Measurements from ENCODE around the gene KLRK1. TPM values are rescaled to one million over a fixed set of nuclear protein-coding genes. Genes with fewer than 3 reads are reported as not detected.
"Not testable (repeated sequence)": the region's sequence is repeated elsewhere in the genome, so short reads cannot be mapped to it uniquely, and the experiment has no call there.

KLRK1 gene
- 1 to 10 TPM in 1 of 2 donors, under 1 TPM in 1; 0.78 to 2.0 TPM for total RNA-seq
- 0 reads per million in 2 donors for total RNA-seq

DNA sequence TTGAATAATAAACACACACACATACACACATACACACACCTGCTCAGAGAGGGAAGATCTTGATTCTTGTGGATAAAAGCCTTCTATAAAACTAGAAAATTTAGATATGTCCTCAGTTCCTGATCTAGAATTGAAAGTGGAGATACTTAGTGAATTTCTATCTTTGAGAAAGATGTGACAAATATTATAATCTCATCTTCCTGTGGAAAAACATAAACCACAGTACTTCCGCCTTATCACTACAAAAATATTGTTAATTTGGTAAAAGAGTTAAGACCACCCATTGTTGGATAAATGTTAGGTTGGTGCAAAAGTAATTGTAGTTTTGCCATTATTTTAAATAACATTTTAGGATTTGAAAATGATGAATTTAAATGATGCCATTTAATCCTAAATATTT, at the start of gene KLRK1:
TSS of gene KLRK1 (minus strand) at position 138 of the 400 bp plus-strand sequence. CDS start 1,231 bp downstream, outside the sequence.
- Mint-ChIP-seq H3K27me3 (peaks cover 45% of the 10 kb centered on the region), H3K4me1 (peaks cover 5% of the 10 kb centered on the region), H3K27ac (no peak within 1 kb of the TSS), H3K4me3 (no peak within 1 kb of the TSS), H3K36me3 (ENCODE audit: low read depth) (no peaks in the 10 kb centered on the region)
- no peak for ATAC-seq
- DNase-seq, result no peak
- H3K9me3 ChIP-seq (ENCODE audit: control insufficient read depth, low read length, poor library complexity, severe bottlenecking), result no peaks in the 10 kb centered on the region

GRCh38 chr12:10437601-10438000, 47.8 kb upstream of the KLRK1 start:
- H3K9me3 ChIP-seq (ENCODE audit: control insufficient read depth, low read length, poor library complexity, severe bottlenecking); H3K36me3 Mint-ChIP-seq (ENCODE audit: low read depth); H3K27ac Mint-ChIP-seq; H3K4me3 Mint-ChIP-seq; DNase-seq; H3K4me1 Mint-ChIP-seq; H3K27me3 Mint-ChIP-seq; ATAC-seq: not testable (repeated sequence)

GRCh38 chr12:10435816-10436215, 46.0 kb upstream of the KLRK1 start, which contains the start of gene KLRC2:
KLRC2 (minus strand) TSS chr12:10436010; CDS start chr12:10435986, 24 bp downstream.
- not testable (repeated sequence) for H3K4me3 Mint-ChIP-seq; H3K27me3 Mint-ChIP-seq; H3K27ac Mint-ChIP-seq; H3K9me3 ChIP-seq (ENCODE audit: control insufficient read depth, low read length, poor library complexity, severe bottlenecking); ATAC-seq; H3K4me1 Mint-ChIP-seq; H3K36me3 Mint-ChIP-seq (ENCODE audit: low read depth); DNase-seq

GRCh38 chr12:10430623-10431022, 40.8 kb upstream of the KLRK1 start:
- not testable (repeated sequence) for ATAC-seq; H3K27ac Mint-ChIP-seq; H3K27me3 Mint-ChIP-seq; H3K4me1 Mint-ChIP-seq; H3K9me3 ChIP-seq (ENCODE audit: control insufficient read depth, low read length, poor library complexity, severe bottlenecking); H3K36me3 Mint-ChIP-seq (ENCODE audit: low read depth); DNase-seq; H3K4me3 Mint-ChIP-seq

DNA sequence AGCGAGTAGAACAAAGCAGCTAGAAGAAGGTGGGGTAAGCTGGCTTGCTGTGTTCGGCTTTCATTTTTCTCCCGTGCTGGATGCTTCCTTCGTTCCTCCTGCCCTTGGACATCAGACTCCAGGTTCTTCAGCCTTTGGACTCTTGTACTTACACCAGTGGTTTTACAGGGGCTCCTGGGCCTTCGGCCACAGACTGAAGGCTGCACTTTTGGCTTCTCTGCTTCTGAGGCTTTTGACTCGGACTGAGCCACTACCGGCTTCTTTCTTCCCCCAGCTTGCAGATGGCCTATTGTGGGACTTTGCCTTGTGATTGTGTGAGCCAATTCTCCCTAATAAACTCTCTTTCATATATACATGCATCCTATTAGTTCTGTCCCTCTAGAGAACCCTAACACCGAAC, 36.1 kb upstream of the KLRK1 start:
- not testable (repeated sequence) for DNase-seq; H3K36me3 Mint-ChIP-seq (ENCODE audit: low read depth); H3K4me3 Mint-ChIP-seq; ATAC-seq; H3K27me3 Mint-ChIP-seq; H3K27ac Mint-ChIP-seq; H3K4me1 Mint-ChIP-seq; H3K9me3 ChIP-seq (ENCODE audit: control insufficient read depth, low read length, poor library complexity, severe bottlenecking)

GRCh38 chr12:10424260-10424899, 34.5 kb upstream of the KLRK1 start:
- H3K4me3 Mint-ChIP-seq; H3K27ac Mint-ChIP-seq; H3K9me3 ChIP-seq (ENCODE audit: control insufficient read depth, low read length, poor library complexity, severe bottlenecking); H3K4me1 Mint-ChIP-seq; ATAC-seq; H3K36me3 Mint-ChIP-seq (ENCODE audit: low read depth); H3K27me3 Mint-ChIP-seq; DNase-seq: not testable (repeated sequence)

GRCh38 chr12:10422159-10422558, 32.3 kb upstream of the KLRK1 start:
- H3K4me1 Mint-ChIP-seq; H3K27me3 Mint-ChIP-seq; H3K36me3 Mint-ChIP-seq (ENCODE audit: low read depth); H3K9me3 ChIP-seq (ENCODE audit: control insufficient read depth, low read length, poor library complexity, severe bottlenecking); ATAC-seq; DNase-seq; H3K4me3 Mint-ChIP-seq; H3K27ac Mint-ChIP-seq: not testable (repeated sequence)

- H3K9me3 ChIP-seq (ENCODE audit: control insufficient read depth, low read length, poor library complexity, severe bottlenecking); H3K36me3 Mint-ChIP-seq (ENCODE audit: low read depth); H3K27ac Mint-ChIP-seq; H3K4me3 Mint-ChIP-seq; ATAC-seq; H3K27me3 Mint-ChIP-seq; H3K4me1 Mint-ChIP-seq; DNase-seq: not testable (repeated sequence)
Measured at GRCh38 chr12:10420334-10420733, 30.5 kb upstream of the KLRK1 start, which contains the start of gene KLRC3. KLRC3 (minus strand) TSS chr12:10420595; CDS start chr12:10420550, 45 bp downstream.

DNA sequence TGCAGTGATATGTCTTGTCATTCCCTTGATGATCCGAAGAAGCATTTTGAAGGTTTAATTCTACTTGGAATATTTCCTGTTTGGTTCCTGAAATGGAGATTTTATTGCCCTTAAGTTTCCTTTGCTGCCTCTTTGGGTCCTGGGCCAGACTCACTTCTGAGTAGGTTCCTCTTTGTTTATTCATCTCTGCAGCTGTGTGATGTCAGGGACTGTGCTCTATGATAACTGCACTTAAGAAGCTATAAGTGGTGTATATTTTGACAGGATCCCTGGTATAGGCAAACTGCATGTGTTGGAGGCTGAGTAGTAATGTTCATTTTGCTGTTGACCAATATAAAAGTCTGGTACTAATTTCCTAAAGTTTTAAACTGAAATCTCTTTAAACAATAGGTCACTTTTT, 19.6 kb upstream of the KLRK1 start, which contains the start of gene KLRC4:
TSS of gene KLRC4 (minus strand) at position 366 of the 400 bp plus-strand sequence. CDS start at position 184, 182 bp downstream.
- Mint-ChIP-seq H3K4me1 (peaks cover 4% of the 10 kb centered on the region), H3K27me3 (peaks cover 16% of the 10 kb centered on the region), H3K4me3 (no peak within 1 kb of the TSS), H3K36me3 (ENCODE audit: low read depth) (no peaks in the 10 kb centered on the region), H3K27ac (no peak within 1 kb of the TSS)
- H3K9me3 ChIP-seq (ENCODE audit: control insufficient read depth, low read length, poor library complexity, severe bottlenecking), result no peaks in the 10 kb centered on the region
- DNase-seq (no peak), ATAC-seq (no peak)

DNA sequence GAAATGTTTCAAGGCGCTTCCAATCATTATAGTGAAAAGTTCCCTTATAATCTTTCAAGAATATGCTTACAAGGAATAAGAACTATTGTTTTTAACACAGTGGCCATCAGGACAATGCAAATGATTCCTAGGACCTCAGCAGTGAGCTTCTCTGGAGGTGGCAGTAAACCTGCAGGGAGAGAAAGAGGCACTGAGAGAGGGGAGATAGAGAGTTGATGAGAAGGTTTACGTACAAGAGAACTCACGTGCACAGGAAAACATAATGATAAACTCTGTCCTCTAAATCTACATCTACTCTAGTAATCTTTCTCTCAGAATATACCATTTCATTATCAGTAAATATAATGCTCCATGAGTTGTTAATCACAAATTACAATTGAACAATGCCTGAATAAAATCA, 19.0 kb upstream of the KLRK1 start:
- Mint-ChIP-seq H3K4me3 (no peak overlapping the region), H3K36me3 (ENCODE audit: low read depth) (no peaks in the 10 kb centered on the region), H3K27me3 (peaks cover 16% of the 10 kb centered on the region), H3K27ac (no peak overlapping the region), H3K4me1 (peaks cover 4% of the 10 kb centered on the region)
- no peak for DNase-seq
- no peak for ATAC-seq
- H3K9me3 ChIP-seq (ENCODE audit: control insufficient read depth, low read length, poor library complexity, severe bottlenecking), result no peaks in the 10 kb centered on the region

DNA sequence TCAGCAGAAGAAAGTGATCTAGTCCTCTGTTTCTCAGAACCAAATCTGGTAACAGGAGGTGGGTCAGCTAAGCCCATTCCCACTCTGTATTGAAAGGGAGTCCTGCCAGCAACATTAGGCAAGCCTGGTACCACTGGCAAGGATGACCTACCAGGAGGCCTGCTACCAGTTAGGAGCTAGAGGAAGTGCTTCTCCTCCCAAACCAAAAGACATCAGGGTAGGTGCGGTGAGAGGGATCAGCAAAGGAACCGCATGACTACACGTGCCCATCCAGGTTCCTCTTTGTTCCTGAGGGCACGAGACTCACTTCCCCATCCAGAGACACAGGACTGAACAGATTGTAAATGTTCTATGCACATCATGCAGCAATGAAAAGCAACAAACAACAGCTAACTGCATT, 16.9 kb upstream of the KLRK1 start:
- ATAC-seq (no peak), DNase-seq (no peak)
- Mint-ChIP-seq H3K36me3 (ENCODE audit: low read depth) (no peaks in the 10 kb centered on the region), H3K27me3 (peaks cover 16% of the 10 kb centered on the region), H3K27ac (no peak overlapping the region), H3K4me1 (peaks cover 4% of the 10 kb centered on the region), H3K4me3 (no peak overlapping the region)
- no peaks in the 10 kb centered on the region for H3K9me3 ChIP-seq (ENCODE audit: control insufficient read depth, low read length, poor library complexity, severe bottlenecking)

DNA sequence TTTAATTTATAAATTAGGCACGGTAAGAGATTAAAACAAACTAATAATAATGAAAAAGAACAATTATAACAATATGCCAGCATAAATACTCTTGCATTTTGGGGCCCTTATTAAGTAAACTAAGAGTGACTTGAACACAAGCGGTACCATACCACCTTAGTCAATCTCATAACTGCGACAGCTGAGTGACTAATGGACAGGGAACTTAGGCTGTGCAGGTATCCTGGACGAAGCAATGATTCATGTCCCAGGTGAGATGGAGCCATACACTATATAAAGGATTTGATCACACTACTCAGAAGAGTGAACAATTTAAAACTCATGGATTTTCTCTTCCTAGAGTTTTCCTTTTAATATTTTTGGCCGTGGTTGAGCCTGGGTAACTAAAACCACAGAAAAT, 15.5 kb upstream of the KLRK1 start:
- H3K9me3 ChIP-seq (ENCODE audit: control insufficient read depth, low read length, poor library complexity, severe bottlenecking), result no peaks in the 10 kb centered on the region
- H3K4me1 Mint-ChIP-seq, result peaks cover 4% of the 10 kb centered on the region
- no peaks in the 10 kb centered on the region for H3K36me3 Mint-ChIP-seq (ENCODE audit: low read depth)
- H3K4me3 Mint-ChIP-seq, result no peak overlapping the region
- no peak overlapping the region for H3K27ac Mint-ChIP-seq
- DNase-seq (no peak), ATAC-seq (no peak)
- peaks cover 23% of the 10 kb centered on the region for H3K27me3 Mint-ChIP-seq

DNA sequence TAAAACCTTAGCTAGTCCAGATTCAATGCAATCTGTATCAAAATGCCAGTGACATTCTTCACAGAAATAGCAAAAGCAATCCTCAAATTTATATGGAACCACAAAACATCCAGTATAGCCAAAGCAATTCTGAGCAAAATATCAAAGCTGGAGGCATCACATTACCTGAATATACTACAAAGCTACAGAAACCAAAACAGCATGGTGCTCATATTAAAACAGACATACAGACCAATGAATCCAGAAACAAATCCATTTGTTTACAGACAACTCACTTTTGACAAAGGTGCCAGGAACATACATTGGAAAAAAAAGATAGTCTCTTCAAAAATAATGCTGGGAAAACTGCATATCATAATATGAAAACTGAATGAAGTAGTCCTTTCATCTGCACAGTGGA, 15.0 kb upstream of the KLRK1 start:
- H3K4me1 Mint-ChIP-seq, result peaks cover 4% of the 10 kb centered on the region
- H3K4me3 Mint-ChIP-seq, result no peak overlapping the region
- DNase-seq (no peak), ATAC-seq (no peak)
- H3K27ac Mint-ChIP-seq, result no peak overlapping the region
- no peaks in the 10 kb centered on the region for H3K9me3 ChIP-seq (ENCODE audit: control insufficient read depth, low read length, poor library complexity, severe bottlenecking)
- peaks cover 23% of the 10 kb centered on the region for H3K27me3 Mint-ChIP-seq
- H3K36me3 Mint-ChIP-seq (ENCODE audit: low read depth), result no peaks in the 10 kb centered on the region

- H3K9me3 ChIP-seq (ENCODE audit: control insufficient read depth, low read length, poor library complexity, severe bottlenecking), result no peaks in the 10 kb centered on the region
- ATAC-seq, result no peak
- DNase-seq, result no peak
- Mint-ChIP-seq H3K4me3 (no peak overlapping the region), H3K36me3 (ENCODE audit: low read depth) (peaks cover 2% of the 10 kb centered on the region), H3K4me1 (no peaks in the 10 kb centered on the region), H3K27ac (no peak overlapping the region), H3K27me3 (peaks cover 14% of the 10 kb centered on the region)
Measured at GRCh38 chr12:10400829-10401228, 11.0 kb upstream of the KLRK1 start.

All from T-helper 17 cell (primary cell).